Heart right ventricle (tissue), 16 donors: ENCODE data around the gene CFB. TPM values are rescaled to one million over a fixed set of nuclear protein-coding genes. Genes with fewer than 3 reads are reported as not detected.

Source experiments
- ATAC-seq, 8 donors: fragments of 200-7000 bp; cut with Tn5 transposase; one replicate each; pipeline ENCODE4 v1.9.1; 2020; ENCODE audit warnings: mild to moderate bottlenecking in 8 of 8, moderate library complexity in 8 of 8, moderate number of reproducible peaks in 1 of 8
- DNase-seq, 2 donors: peaks; one replicate each; pipeline ENCODE4 v3.0.0-alpha.2; 2020
- H3K27ac ChIP-seq, 10 donors: fragments of 200-600 bp; sonication (generic) in 2 of 10; one replicate each; pipeline versions ENCODE4 v1.5.0 to v1.8.0; 2020 to 2022; ENCODE audit warnings: mild to moderate bottlenecking in 3 of 10
- H3K27me3 ChIP-seq, 7 donors: fragments of 200-600 bp; one replicate each; pipeline ENCODE4 v1.8.0; 2021 to 2022; ENCODE audit warnings: mild to moderate bottlenecking in 2 of 7
- H3K36me3 ChIP-seq, 9 donors: fragments of 200-600 bp; sonication (generic) in 1 of 9; one replicate each; pipeline versions ENCODE4 v1.5.0 to v1.8.0; 2020 to 2022; ENCODE audit warnings: mild to moderate bottlenecking in 2 of 9
- H3K4me1 ChIP-seq, 9 donors: fragments of 200-600 bp; sonication (generic) in 1 of 9; one replicate each; pipeline versions ENCODE4 v1.5.0 to v1.8.0; 2020 to 2022; ENCODE audit warnings: mild to moderate bottlenecking in 4 of 9
- H3K4me3 ChIP-seq, 10 donors: fragments of 200-600 bp; sonication (generic) in 2 of 10; one replicate each; pipeline versions ENCODE4 v1.5.0 to v1.8.0; 2020 to 2022; ENCODE audit warnings: mild to moderate bottlenecking in 7 of 10, moderate library complexity in 2 of 10
- H3K9me3 ChIP-seq, 11 donors: fragments of 200-600 bp in 10 of 11; sonication (generic) in 2 of 11; one replicate each; pipeline versions ENCODE4 v1.5.0 to v1.8.0; 2013 to 2022; ENCODE audit warnings: mild to moderate bottlenecking in 2 of 11, control low read depth in 1 of 11, moderate library complexity in 1 of 11
- WGBS, 2 donors: extraction: QIAGEN DNeasy Blood & Tissue Kit; methylation state at CpG; one replicate each; pipeline ENCODE4 v1.1.7; 2013; ENCODE audit warnings: inconsistent platforms in 1 of 2; 5-methylcytosine and 5-hydroxymethylcytosine counted together
- intact Hi-C, 10 donors: fragments of 100-400 bp; cut with DNase I; formaldehyde crosslinking; loops; one replicate each; pipeline versions ENCODE4 v1.11.1 to v1.14.2; 2022
- polyA plus RNA-seq, 2 donors: library from polyadenylated mRNA; stranded (reverse); fragments of 200-250 nt; gene quantifications; one replicate each; pipeline ENCODE4 v1.2.3, GENCODE V29; 2013
- total RNA-seq, 10 donors: library from RNA; stranded (reverse); fragmentation: NEBNext Ultra II Directional in 3 of 10; extraction: Animal tissue kit (Norgen Biotek cat#: 25700) in 3 of 10; gene quantifications; one replicate each; pipeline versions ENCODE4 v1.2.1 to v1.2.4, GENCODE V29; 2021 to 2023
- TF ChIP-seq, protein P1 (sequence below), 9 donors: fragments of 200-600 bp; sonication (generic) in 2 of 9; IDR thresholded peaks; one replicate each; pipeline versions ENCODE4 v1.5.0 to v1.8.0; 2021 to 2022; ENCODE audit warnings: antibody characterized with exemption in 9 of 9, mild to moderate bottlenecking in 5 of 9, moderate library complexity in 1 of 9
- donor health status: Arrhythmogenic right ventricular cardiomyopathy.
- donor health status: ischemic (EF 13 %, LVEDD 7.1; RV severe dilation, severe dysfunction).
- donor health status: healthy with polysubstance abuse.
- donor health status: DM: no; HTN: yes; CAD: no.
- donor health status: DM: no; HTN: no; CAD: no.
- donor health status: ischemic (EF 25% LVEDD 6.9; RV normal size, moderate dysfunction).
- donor health status: ischemic (EF 25% LVEDD 5.7; RV mildly dilated, moderate dysfunction).
- donor health status: healthy.
- donor health status: DM: yes; HTN: yes; CAD: no.
- donor health status: Ischemic cardiomyopathy.
- donor health status: ischemic (EF 35%, LVEDD 5.7; RV mildly dilated, moderate dysfunction).
- donor health status: nonischemic (EF 11% LVEDD 7.7; RV severe dilation, severe dysfunction).
- donor health status: DM: yes; HTN: yes; CAD: no.
- donor health status: PGD.
- donor health status: ischemic (EF 29% LVEDD 5.4; RV normal size, mild dysfunction).
- donor health status: nonischemic (EF 23%, LVEDD 6.1; RV moderate dilation, normal function).

The CFB gene
- total and polyA plus RNA-seq, 12 donors: 2.8 to 24.4 (median 6.0) TPM

DNA sequence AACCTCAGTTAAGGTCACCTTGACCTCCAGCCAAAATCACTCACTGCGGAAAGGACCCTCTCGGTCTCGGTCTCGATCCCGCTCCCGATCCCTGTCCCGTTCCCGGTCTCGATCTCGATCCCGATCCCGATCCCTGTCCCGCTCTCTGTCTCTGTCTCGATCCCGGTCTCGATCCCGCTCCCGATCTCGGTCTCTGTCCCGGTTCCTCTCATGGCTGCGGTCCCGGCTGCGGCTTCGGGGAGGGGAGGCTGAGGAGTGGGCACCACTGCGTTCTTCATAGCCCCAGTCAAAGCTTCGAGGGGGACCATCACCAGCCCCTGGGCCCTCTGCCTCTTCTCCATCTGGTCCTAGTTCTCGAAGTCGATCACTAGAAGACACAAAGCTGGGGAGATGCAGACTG lies 8.6 kb downstream of the CFB start:
- peaks cover 0 to 72% (median 42%) of the 10 kb centered on the region in 9 donors for H3K36me3 ChIP-seq
- H3K4me3 ChIP-seq: no peak overlapping the region
- peaks cover 6 to 18% (median 16%) of the 10 kb centered on the region in 9 donors for H3K4me1 ChIP-seq
- DNase-seq (no peak), ATAC-seq (no peak)
- H3K9me3 ChIP-seq: no peaks in the 10 kb centered on the region
- no peaks in the 10 kb centered on the region for H3K27me3 ChIP-seq
- TF ChIP-seq, protein P1, sequence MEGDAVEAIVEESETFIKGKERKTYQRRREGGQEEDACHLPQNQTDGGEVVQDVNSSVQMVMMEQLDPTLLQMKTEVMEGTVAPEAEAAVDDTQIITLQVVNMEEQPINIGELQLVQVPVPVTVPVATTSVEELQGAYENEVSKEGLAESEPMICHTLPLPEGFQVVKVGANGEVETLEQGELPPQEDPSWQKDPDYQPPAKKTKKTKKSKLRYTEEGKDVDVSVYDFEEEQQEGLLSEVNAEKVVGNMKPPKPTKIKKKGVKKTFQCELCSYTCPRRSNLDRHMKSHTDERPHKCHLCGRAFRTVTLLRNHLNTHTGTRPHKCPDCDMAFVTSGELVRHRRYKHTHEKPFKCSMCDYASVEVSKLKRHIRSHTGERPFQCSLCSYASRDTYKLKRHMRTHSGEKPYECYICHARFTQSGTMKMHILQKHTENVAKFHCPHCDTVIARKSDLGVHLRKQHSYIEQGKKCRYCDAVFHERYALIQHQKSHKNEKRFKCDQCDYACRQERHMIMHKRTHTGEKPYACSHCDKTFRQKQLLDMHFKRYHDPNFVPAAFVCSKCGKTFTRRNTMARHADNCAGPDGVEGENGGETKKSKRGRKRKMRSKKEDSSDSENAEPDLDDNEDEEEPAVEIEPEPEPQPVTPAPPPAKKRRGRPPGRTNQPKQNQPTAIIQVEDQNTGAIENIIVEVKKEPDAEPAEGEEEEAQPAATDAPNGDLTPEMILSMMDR (IDR thresholded peaks at IDR 0.05): no peak
- H3K27ac ChIP-seq: no peak overlapping the region
- WGBS, 2 donors: 96 to 97% methylated on average over 28 of the region's 28 CpGs
- intact Hi-C loops: loop anchor here in 8 of 10 donors (5.0 to 10.0 kb wide), 6 partner anchors 50 to 410 kb away; partner anchors contain the start of genes ZBTB12 (in 5 of the 8), LY6G5C (in 4 of the 8), ATP6V1G2 (in 3 of the 8) and DDX39B (in 3 of the 8)

DNA sequence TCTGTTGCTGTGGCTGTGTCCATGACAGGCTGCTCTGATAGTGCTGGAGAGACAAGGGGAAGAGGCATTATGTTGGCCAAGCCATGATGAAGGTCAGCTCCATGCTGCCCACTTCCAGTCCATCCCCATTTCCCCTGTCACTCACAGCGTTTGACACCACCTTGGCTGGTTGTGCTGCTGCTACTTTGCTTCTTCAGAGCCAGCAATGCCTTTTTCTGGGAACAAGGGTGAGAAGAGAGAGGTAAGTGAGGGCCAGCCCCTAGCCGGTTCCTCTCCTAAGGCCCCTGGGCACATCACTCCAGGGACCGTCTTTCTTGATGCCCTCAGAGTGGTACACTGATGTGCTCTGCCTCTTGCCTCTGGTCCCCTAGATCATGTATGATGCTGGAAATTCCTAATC lies 10.9 kb downstream of the CFB start:
- peaks cover 6 to 27% (median 20%) of the 10 kb centered on the region in 9 donors for H3K4me1 ChIP-seq
- H3K27ac ChIP-seq: no peak overlapping the region
- H3K9me3 ChIP-seq: no peaks in the 10 kb centered on the region
- DNase-seq: no peak
- intact Hi-C loops: loop anchor here in 9 of 10 donors (5.0 to 10.0 kb wide), 4 partner anchors 52 to 412 kb away; partner anchors contain the start of genes ZBTB12 (in 5 of the 9), ATP6V1G2 (in 3 of the 9), DDX39B (in 3 of the 9) and NFKBIL1 (in 3 of the 9)
- WGBS, 2 donors: 60 to 94% methylated on average over 3 of the region's 3 CpGs
- peaks cover 0 to 74% (median 53%) of the 10 kb centered on the region in 9 donors for H3K36me3 ChIP-seq
- no peak for ATAC-seq
- H3K4me3 ChIP-seq: no peak overlapping the region
- TF ChIP-seq, protein P1 (IDR thresholded peaks at IDR 0.05): no peak
- H3K27me3 ChIP-seq: no peaks in the 10 kb centered on the region

DNA sequence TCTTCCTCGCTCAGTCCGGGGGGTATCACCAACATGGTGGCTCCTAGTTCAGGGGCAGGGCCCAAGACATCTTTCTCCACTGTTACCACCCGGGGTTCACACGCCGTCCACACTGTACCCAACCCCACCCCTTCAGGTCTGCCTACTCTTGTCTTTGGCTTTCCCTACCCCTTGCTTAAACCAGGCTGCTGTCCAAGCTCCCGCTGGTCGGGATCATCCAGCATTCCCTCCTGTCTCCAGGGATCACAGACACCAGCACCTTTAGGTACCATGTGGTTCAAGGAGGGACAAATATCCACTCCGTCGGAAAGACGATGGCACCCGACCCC lies 12.5 kb downstream of the CFB start:
- ATAC-seq (peak in 5 of 8 donors; percentile 2 to 43 (median 3)), DNase-seq (no peak)
- intact Hi-C loops: loop anchor here in 9 of 10 donors (5.0 to 10.0 kb wide), 4 partner anchors 54 to 414 kb away; partner anchors contain the start of genes ZBTB12 (in 5 of the 9), ATP6V1G2 (in 3 of the 9), DDX39B (in 3 of the 9) and NFKBIL1 (in 3 of the 9)
- WGBS, 2 donors: 9 to 10% methylated on average over 11 of the region's 11 CpGs
- Histone ChIP-seq H3K4me3 (peak overlapping the region; percentile 60 to 99 (median 90)), H3K27me3 (no peaks in the 10 kb centered on the region), H3K27ac (peak overlapping the region; percentile 54 to 95 (median 90)), H3K9me3 (no peaks in the 10 kb centered on the region), H3K36me3 (peaks cover 0 to 74% (median 59%) of the 10 kb centered on the region in 9 donors), H3K4me1 (peaks cover 6 to 27% (median 20%) of the 10 kb centered on the region in 9 donors)
- TF ChIP-seq, protein P1 (IDR thresholded peaks at IDR 0.05): no peak

DNA sequence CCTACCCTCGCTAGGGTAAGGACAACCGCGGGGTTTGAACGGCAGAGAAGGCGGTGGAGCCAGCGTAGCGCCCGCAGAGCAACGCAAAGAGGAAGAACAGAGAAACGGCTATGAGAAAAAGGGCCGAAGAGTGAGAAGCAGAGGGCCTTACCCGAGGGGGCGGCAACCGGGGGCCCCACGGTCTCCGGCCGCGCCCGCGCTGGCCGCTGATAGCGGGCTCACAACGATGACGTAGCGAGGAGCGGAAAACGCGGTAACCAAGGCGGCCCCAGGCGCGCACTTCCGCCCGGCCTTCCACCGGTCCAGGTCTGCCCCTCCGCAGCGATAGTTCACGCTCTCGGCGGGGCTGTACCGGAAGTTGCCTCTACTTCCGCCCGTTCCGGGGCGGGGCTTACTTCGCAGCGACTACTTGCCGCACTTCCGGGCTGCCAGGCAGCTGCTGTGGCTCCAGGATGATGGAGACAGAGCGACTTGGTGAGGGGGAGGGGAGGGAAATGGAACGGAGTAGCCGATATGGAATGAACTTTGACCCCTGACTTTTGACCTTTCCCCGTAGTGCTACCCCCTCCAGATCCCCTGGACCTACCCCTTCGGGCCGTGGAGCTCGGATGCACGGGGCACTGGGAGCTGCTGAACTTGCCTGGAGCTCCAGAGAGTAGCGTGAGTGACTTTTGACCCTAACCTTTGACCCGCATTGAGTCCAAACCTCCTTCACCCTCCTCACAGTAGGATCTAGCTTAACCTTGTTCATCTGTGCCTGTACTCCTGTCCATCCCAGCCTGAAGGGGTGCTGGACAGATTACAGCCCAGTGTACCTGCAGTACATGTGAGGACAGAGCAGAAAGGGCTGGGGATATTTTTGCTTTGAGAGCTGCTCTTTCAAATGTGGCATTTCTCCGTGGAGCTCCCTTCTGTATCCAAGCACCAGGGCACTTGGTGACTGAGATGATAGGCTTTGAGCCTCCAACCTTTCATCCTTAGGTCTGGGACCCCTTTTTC lies 13.1 kb downstream of the CFB start, which contains the start of the genes NELFE and SKIC2:
Gene NELFE (minus strand): TSS at position 231 of the 999 bp plus-strand sequence. CDS start 525 bp downstream, outside the sequence.
Gene SKIC2 (plus strand): TSS at position 435 of the 999 bp plus-strand sequence. CDS start 18 bp downstream, at position 453.
- Histone ChIP-seq H3K4me1 (peaks cover 6 to 27% (median 20%) of the 10 kb centered on the region in 9 donors), H3K27ac (peak within 1 kb of the TSS; percentile 54 to 95 (median 90)), H3K36me3 (peaks cover 0 to 74% (median 59%) of the 10 kb centered on the region in 9 donors), H3K9me3 (no peaks in the 10 kb centered on the region), H3K4me3 (peak within 1 kb of the TSS; percentile 60 to 99 (median 90)), H3K27me3 (no peaks in the 10 kb centered on the region)
- ATAC-seq: peak; percentile 98 to 100 (median 100)
- WGBS, 2 donors: 0 to 1% methylated on average over 57 to 59 of the region's 59 CpGs
- intact Hi-C loops: loop anchor here in 9 of 10 donors (1.0 to 10.0 kb wide), 6 partner anchors 13 to 414 kb away; partner anchors contain the start of genes ZBTB12 (in 5 of the 9), ATP6V1G2 (in 3 of the 9), DDX39B (in 3 of the 9) and DXO (in 3 of the 9)
- TF ChIP-seq, protein P1 (IDR thresholded peaks at IDR 0.05): no peak
- DNase-seq: peak; percentile 98
